GM12865 (cell line): ENCODE results near the gene COL18A1.

ENCODE experiments used
- DNase-seq: peaks from one replicate; pipeline ENCODE4 v3.0.0; 2010; ENCODE audit warnings: low read depth
- H3K4me3 ChIP-seq: 2 replicates; pipeline ENCODE4 v1.5.1; 2011; ENCODE audit warnings: mild to moderate bottlenecking, low read depth, low read length, control low read depth
- CTCF ChIP-seq: IDR thresholded peaks from 2 replicates; pipeline ENCODE4 v1.5.1; 2011; ENCODE audit warnings: low read length, control low read depth, low read depth, inconsistent platforms; ENCODE audit not compliant: insufficient read depth; ENCODE audit errors: missing control alignments

The COL18A1 gene

DNA sequence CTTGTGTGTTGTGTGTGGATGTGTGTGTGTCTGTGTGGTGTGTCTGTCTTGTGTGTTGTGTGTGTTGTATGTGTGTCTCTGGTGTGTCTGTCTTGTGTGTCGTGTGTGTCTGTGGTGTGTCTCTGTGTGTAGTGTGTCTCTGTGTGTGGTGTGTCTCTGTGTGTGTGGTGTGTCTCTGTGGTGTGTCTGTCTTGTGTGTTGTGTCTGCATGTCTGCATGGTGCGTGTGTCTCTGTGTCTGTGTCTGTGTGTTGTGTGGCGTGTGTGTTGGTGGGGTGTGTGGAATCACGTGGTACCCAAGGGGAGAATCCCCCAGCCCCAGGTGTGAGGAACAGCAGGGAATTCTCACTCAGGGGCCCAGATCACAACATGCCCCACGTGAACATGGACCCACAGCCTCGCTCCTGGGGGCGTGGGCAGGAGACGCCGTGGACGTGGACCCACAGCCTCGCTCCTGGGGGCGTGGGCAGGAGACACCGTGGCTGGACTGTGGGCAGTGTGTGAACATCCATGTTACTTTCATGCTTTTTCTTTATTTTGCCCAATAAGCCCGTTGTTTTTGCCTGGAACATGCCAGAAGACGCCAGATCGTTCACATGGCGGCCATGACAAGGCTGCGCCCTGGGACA is 69.5 kb downstream of the COL18A1 start:
- no peak for TF ChIP-seq CTCF
- no peak overlapping the region for H3K4me3 ChIP-seq
- DNase-seq: no peak

DNA sequence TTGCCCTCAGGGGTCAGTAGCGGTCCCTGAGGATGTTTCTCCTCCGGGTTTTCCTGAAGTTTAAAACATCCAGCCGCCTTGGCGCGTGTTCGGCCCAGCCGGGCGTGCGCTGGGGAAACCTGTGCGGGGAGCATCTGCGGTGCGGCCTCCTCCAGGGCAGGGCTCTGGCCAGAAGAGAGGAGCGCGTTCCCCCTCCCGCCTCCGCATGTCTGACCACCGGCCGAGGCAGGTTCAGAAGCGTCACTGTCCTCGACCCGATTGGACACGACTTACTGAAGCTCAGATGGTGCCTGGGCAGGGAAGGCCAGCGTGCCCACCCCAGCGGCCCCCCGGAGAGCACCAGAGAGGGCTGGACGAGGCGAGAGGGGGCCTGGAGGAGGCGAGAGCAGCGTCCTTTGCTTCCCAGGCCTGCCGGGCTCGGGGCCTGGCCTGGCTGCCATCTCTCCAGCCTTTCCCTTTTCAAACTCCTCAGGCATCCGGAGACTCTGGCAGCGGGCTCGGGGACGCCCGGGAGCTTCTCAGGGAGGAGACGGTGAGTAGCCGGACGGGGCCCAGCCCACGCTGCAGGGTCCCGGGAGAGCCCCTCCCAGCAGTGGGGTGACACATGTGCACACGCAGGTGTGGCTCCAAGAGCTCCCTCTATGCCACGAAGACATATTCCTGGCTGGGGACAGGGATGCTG is 70.2 kb downstream of the COL18A1 start:
- no peak for DNase-seq
- TF ChIP-seq CTCF: no peak
- no peak overlapping the region for H3K4me3 ChIP-seq

DNA sequence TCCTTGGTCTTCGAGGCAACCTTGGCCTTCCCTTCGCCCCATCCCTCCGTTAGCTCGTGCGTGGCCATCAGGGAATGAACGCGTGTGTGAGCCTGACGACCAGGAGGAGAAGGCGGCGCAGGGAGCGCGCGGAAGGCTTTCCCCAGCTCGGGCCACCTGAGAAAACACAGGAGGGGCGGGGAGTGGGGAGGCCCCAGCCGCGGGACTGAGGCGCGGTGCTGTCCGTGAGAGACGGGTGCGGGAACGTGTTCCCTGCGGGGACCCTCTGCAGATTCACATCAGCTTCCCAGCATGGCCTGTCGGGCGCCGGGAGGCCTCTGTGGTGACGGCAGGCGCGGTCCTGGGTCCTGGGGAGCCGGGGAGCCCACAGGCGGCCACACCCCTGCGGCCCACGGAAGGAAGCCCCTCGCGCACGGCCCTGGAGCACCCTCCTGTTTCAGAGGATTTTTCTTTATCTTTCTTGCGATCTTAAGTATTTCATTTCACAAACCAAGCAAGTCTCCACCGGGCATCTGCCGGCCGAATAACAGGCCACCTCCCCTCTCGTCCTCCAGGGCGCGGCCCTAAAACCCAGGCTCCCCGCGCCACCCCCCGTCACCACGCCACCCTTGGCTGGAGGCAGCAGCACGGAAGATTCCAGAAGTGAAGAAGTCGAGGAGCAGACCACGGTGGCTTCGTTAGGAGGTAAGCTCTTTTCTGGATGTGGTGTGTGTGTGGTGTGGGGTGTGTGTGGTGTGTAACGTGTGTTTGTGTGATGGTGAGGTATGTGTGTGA is 71.0 kb downstream of the COL18A1 start:
- H3K4me3 ChIP-seq: no peak overlapping the region
- DNase-seq: no peak
- no peak for TF ChIP-seq CTCF

GRCh38 chr21:45476582-45476981 is 71.6 kb downstream of the COL18A1 start:
- TF ChIP-seq CTCF: no peak
- no peak overlapping the region for H3K4me3 ChIP-seq
- no peak for DNase-seq

- no peak overlapping the region for H3K4me3 ChIP-seq
- no peak for DNase-seq
- no peak for TF ChIP-seq CTCF
These were observed 72.5 kb downstream of the COL18A1 start for GRCh38 chr21:45477176-45478114.

- peak overlapping the region; percentile 1; the same call in 1 of the 2 replicates for H3K4me3 ChIP-seq
- TF ChIP-seq CTCF: peak; percentile 87
- peak; percentile 71 for DNase-seq
These were observed 73.3 kb downstream of the COL18A1 start for GRCh38 chr21:45478115-45478801.
